ENCODE results near the gene B3GLCT.

B3GLCT gene

DNA sequence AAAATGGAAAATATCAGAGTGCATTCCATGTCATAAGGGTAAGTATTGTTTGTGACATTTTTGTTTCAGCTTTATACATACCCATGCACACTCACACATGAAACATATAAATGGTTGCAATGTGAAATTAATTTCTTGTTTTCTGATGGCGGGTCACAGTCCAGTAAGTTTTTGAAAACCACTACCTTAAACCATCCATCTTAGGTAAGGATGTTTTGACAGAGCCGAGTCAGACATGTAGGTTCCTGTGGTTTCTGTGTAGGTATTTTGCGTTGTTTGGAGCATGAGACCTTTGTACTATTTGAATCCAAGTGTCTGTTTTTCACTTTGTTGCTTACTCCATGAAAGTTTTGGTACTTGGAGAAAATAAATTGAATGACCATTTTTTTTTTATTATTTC is 121.7 kb downstream of the B3GLCT start:
- TF ChIP-seq GATA3 (IDR thresholded peaks at IDR 0.05; ENCODE audit: low read depth, low read length): no peak

- TF ChIP-seq GATA2 (IDR thresholded peaks at IDR 0.05; ENCODE audit: low read depth, low read length): no peak
- no peak for TF ChIP-seq GATA3 (IDR thresholded peaks at IDR 0.05; ENCODE audit: low read depth, low read length)
Observed at GRCh38 chr13:31322026-31322425, 122.3 kb downstream of the B3GLCT start.

DNA sequence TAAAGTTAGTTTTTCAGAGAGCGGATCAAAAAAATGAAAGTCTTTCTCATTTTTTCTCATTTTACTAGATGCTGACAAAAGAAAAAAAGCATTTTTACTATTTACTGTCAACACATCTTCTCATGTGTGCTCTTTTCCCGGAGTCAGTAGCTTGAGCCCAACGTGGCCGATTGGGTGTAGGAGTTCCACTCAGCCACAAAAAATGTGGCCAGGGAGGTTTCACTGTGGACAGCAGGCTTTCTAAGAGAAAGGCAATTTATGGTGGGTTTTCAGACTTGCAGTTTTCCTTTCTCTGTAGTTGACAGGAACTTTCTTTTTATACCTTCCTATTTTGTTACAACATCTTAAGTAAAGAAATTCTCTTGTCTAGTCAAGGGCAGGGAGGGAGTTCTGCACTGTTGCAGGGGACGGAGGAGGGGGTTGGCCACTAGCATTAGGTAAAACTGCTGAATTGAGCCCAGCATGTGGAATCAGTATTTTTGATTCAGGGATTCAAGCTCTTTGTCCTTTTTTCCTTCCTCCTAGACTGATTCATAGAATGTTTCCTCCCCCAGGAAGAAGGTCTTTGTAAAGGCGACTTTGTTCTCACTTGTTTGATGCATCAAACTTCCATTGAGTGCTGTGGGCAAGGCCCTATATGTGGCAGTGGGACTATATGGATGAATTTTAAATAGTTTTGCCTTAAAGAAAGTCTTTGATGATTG is 123.1 kb downstream of the B3GLCT start:
- no peak for TF ChIP-seq GATA2 (IDR thresholded peaks at IDR 0.05; ENCODE audit: low read depth, low read length)

- no peak for TF ChIP-seq GATA3 (IDR thresholded peaks at IDR 0.05; ENCODE audit: low read depth, low read length)
- no peak for TF ChIP-seq GATA2 (IDR thresholded peaks at IDR 0.05; ENCODE audit: low read depth, low read length)
Observed at GRCh38 chr13:31327182-31327860, 127.5 kb downstream of the B3GLCT start.

DNA sequence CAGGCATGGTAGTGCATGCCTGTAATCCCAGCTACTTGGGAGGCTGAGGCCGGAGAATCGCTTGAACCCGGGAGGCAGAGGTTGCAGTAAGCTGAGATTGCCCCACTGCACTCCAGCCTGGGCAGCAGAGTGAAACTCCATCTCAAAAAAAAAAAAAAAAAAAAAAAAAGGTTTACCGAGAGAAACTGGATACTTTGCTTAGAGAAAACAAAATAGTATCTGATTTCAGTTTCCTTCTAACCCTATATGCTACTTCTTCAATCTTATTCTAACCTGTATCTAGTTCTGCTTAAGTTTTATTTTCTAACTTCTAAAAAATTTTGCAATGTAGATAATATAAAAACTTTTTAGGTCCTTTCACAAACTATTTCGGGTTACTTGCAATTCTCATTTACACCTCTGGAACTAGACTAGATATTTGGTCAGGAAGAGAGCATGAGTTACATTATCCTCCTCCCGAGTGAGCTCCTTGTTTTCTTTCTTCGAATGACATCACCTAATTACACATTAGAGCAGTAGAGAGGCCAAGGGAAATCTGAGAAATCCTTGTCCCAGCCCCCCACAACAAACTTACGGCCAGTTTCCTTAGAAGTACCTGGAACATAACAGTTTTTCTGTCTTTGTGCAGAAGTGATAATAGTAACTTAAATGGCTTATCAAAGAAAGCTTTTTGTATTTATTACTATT is 128.9 kb downstream of the B3GLCT start:
- TF ChIP-seq GATA3 (IDR thresholded peaks at IDR 0.05; ENCODE audit: low read depth, low read length): no peak
- TF ChIP-seq GATA2 (IDR thresholded peaks at IDR 0.05; ENCODE audit: low read depth, low read length): no peak

DNA sequence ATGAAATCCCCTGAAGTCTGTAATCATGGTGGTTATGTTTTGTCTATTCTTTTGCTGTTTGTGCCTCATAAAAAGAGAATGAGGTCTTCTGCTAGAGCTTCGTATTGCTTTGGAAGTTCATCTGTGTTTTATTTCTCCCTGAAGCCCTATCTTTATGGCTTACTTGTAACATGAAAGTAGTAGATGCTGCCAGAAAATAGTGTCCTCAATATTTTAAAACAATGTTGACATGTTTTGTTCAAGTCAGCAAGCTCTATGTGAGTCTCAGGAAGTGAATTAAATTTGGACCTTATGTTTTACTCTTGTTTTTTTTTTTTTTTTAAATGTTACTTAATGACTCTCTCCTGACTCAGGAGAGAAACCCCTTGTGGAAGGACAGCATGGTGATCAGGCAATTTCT is 130.5 kb downstream of the B3GLCT start:
- TF ChIP-seq GATA3 (IDR thresholded peaks at IDR 0.05; ENCODE audit: low read depth, low read length) (no peak), GATA2 (IDR thresholded peaks at IDR 0.05; ENCODE audit: low read depth, low read length) (no peak)

DNA sequence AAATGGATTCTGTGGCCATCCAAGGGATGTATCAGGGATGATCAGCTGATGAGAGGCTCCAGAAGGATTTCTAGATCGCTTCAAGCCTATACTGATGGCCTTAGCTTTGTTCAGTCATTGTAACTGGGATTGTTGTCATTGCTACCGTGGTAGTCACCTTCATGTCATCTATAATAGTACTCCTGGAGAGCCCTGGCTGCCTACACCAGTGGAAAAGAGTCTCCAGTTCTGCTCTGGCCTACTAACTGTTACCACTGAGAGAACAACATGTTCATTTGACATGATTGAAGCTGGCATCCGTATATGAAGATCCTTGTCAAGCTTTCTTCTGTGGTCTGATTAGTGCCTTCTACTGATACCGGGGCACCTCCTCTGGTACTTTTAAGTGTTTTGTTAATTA is 131.3 kb downstream of the B3GLCT start:
- TF ChIP-seq GATA2 (IDR thresholded peaks at IDR 0.05; ENCODE audit: low read depth, low read length) (no peak), GATA3 (IDR thresholded peaks at IDR 0.05; ENCODE audit: low read depth, low read length) (no peak)

DNA sequence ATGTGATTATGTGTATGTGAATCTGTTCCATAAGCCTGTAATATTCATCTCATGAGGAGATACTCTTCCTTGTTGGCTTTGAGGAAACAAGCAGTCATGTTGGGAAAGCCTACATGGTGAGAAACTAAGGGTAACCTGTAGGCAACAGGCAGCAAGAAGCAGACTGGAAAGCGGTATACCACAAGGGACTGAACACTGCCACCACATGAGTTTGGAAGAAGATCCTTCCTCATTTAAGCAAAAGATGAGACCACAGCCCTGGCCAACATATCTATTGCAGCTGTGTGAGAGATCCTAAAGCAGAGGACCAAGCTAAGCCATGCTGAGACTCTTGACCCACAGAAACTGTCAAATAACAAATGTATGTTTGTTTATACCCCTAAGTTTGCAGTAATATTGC is 134.8 kb downstream of the B3GLCT start:
- TF ChIP-seq GATA3 (IDR thresholded peaks at IDR 0.05; ENCODE audit: low read depth, low read length) (no peak), GATA2 (IDR thresholded peaks at IDR 0.05; ENCODE audit: low read depth, low read length) (no peak)

- no peak for TF ChIP-seq GATA3 (IDR thresholded peaks at IDR 0.05; ENCODE audit: low read depth, low read length)
Observed at GRCh38 chr13:31334994-31335557, 135.3 kb downstream of the B3GLCT start.

DNA sequence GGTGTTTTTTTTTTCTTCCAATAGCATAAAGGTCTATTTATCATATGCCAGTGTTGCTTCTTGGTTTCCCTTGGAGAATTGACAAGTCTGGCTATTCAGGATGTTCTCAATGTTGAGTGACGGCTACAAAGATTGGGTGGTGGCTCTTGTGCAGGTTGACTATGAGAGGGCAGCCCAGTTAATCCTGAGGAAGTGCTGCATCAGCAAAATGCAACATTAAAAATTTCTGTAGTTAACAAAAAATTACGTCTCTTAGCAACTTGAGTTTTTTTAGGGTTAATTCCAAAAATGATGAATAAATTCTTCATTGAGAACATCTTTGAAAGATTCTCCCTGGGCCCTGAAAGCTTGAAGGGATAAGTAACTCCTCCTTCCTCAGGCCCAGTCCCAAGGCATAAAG is 147.1 kb downstream of the B3GLCT start:
- TF ChIP-seq GATA3 (IDR thresholded peaks at IDR 0.05; ENCODE audit: low read depth, low read length): no peak
- TF ChIP-seq GATA2 (IDR thresholded peaks at IDR 0.05; ENCODE audit: low read depth, low read length): no peak

- TF ChIP-seq GATA2 (IDR thresholded peaks at IDR 0.05; ENCODE audit: low read depth, low read length): no peak
- no peak for TF ChIP-seq GATA3 (IDR thresholded peaks at IDR 0.05; ENCODE audit: low read depth, low read length)
Observed at GRCh38 chr13:31349156-31349555, 149.4 kb downstream of the B3GLCT start.

DNA sequence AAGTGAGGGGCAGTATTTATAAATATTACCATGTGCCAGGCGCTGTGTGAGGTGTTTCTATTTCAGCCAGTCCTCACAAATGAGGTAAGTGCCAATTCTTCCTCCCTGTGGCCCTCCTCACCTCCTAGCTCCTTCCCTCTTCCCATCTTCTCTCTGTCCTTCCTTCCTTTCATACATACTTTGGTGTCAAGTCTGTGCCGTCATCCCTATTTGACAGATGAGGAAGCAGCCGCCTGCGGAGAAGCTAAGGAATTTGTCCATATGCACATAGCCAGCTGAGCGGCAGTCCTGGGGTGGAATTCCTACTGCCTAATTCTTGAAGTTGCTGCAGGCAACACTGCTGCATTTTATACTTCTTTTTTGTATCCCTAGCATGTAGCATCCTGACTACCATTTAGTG is 150.8 kb downstream of the B3GLCT start:
- no peak for TF ChIP-seq GATA2 (IDR thresholded peaks at IDR 0.05; ENCODE audit: low read depth, low read length)

- TF ChIP-seq GATA2 (IDR thresholded peaks at IDR 0.05; ENCODE audit: low read depth, low read length) (no peak), GATA3 (IDR thresholded peaks at IDR 0.05; ENCODE audit: low read depth, low read length) (no peak)
Observed at GRCh38 chr13:31351376-31351775, 151.6 kb downstream of the B3GLCT start.

- TF ChIP-seq GATA2 (IDR thresholded peaks at IDR 0.05; ENCODE audit: low read depth, low read length) (no peak), GATA3 (IDR thresholded peaks at IDR 0.05; ENCODE audit: low read depth, low read length) (no peak)
Observed at GRCh38 chr13:31352467-31352866, 152.7 kb downstream of the B3GLCT start.

GRCh38 chr13:31355001-31355400 is 155.2 kb downstream of the B3GLCT start:
- TF ChIP-seq GATA2 (IDR thresholded peaks at IDR 0.05; ENCODE audit: low read depth, low read length) (no peak), GATA3 (IDR thresholded peaks at IDR 0.05; ENCODE audit: low read depth, low read length) (no peak)

Data from SH-SY5Y (cell line).